GM19043 (cell line): ENCODE results near the gene FTSJ1.

Experiments used
- ATAC-seq: cut with Tn5 transposase; IDR thresholded peaks from one replicate; pipeline ENCODE4 v1.9.1; 2021; ENCODE audit warnings: low read depth; ENCODE audit not compliant: unreplicated experiment

The FTSJ1 gene

DNA sequence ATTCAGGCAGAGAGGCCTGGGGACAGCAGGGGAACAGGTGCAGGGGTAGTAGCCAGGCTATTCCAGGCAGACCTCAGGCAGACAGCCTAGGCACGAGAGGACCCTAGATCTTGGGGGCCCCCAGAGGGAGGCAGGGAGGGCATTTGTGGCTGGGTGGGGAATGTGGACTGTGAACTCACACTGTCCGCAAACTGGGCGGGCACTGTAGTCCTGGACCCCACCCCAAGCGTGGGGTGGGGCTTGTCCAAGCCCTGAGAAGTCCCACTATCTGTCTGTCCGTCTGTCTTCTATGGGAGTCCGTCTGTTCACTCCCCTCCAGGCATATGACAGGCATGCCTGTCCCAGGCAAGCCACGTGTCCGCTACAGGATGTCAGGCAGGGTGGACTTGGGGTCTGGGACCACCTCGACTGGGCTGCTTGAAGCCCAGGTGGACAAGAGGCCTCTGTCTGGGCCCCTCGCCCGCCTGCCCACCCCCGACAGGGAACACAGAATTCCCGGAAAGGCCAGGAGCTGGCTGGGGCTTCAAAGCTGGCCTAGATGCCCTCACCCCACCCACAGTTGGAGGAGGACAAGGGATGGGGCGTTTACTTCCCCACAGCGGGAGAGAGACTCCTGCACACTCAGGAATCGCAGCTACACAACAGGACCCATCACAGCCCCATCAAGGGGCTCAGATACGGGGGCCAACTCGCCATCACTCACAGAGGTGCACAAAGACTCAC is 5.7 kb upstream of the FTSJ1 start, which contains the start of gene SLC38A5:
Gene SLC38A5 (minus strand): TSS at position 151 of the 723 bp plus-strand sequence. CDS start 2,336 bp downstream, outside the sequence.
- ATAC-seq = no peak

DNA sequence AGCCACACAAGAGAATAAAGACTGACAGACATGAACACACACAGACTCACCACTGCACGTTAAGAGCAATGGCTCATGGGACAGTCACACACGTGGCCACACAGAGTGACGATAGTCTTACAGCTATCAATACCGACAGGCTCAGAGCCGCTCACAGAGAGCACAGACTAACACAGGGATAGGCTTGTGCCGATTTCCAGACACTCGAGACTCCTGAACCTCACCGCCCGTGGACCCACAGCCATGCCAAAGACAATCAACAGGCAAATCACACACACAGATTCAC is 5.2 kb upstream of the FTSJ1 start:
- no peak for ATAC-seq

DNA sequence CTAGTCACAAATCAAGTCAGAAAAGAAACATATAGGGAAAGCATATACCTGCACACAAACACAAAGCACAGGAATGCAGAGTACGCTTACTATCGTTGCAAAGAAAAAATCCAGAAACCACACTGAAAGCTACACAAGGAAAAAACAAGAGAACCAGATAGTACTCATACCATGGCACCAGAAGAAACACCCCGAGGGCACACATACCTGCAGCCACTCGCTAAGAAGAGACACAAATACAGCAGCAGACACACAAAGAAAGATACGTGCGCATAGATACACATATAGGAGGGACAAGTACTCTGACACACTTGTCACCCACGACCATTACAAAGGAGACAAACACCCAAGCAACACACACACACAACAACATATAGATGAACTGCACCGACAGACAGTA is 4.5 kb upstream of the FTSJ1 start:
- ATAC-seq = no peak

DNA sequence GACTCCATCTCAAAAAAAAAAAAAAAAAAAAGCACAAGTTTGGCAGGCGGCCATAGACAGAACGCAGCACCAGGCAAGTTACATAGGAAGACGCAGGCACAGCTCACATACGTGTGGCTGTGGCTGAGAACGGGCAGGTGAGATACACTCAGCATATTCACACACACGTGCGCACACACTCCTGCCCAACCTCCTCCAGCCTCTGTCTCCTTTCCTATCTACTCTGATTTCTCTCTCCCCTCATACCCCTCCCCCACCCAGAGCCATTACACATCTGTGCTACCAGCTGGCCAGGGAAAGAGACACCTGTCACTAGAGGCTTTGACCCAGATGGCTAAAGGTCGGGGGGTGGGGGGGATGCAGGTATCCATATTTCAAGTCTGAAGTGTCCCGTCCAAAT is 3.8 kb upstream of the FTSJ1 start:
- no peak for ATAC-seq

DNA sequence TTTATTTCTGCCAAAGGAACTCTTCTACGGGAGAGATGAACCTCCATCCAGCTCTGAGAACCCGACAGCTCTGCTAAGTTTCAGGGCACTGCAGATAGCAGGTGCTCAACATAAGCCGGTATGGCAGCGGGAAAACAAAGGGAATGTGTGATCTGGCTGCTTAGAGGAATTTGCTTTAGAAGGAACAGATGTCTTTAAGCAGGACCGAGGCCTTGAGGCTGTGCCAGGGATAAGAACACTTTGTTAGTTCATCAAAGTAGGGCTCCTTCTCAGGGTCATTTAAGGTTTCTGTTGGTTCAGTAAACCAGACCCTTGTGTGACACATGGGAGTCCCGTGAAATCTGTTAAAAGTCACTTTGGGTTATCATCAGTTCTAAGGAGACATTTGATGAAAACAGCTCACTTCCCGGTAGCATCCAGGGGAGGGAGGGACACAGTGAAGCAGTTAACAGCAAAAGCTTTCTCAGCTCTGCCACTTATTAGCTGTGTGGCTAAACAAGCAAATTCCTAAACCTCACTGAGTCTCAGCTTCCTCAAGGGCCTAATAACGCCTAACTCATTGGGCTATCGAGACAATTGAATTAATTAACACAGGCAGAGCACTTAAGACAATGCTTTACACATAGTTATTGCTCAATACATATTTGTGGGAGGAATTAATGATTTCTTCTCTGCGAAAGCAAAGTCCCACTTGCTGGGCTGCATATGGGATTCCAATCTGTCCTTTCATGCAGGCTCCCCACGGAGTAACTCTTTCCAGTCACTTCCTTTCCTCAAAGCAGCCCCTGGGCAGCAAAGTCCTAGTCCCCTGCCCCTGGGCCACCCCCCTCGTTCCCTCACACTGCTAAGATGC is 2.9 kb upstream of the FTSJ1 start:
- ATAC-seq = no peak

DNA sequence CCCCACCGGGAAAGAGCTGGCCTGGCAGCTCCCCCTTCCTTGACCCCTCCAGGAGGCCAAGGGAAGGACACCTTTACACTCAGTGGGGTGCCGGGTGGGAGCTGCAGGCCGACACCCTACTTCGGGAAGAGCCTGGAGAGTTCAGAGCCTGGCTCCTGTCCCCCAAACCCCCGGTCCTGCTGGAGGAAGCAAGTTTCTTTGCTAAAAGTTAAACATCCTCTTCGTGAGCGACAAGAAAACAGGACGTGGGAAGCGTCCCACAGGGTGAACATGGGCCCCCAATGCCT is 2.4 kb upstream of the FTSJ1 start:
- ATAC-seq = no peak

DNA sequence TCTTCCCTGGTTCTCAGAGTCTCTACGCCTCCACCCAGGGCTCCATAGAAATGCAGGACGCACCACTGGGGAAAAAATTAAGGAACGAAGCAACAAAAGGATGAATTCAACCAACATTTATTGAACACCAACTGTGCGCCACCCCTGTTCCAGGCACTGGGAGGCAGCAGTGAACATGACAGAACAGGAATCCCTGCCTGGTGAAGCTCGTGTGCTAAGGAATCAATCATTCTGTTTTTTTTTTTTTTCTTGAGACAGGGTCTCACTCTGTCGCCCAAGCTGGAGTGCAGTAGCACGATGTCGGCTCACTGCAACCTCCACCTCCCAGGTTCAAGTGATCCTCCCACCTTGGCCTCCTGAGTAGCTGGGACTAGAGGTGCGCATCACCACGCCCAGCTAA is 1.9 kb upstream of the FTSJ1 start:
- ATAC-seq = no peak

DNA sequence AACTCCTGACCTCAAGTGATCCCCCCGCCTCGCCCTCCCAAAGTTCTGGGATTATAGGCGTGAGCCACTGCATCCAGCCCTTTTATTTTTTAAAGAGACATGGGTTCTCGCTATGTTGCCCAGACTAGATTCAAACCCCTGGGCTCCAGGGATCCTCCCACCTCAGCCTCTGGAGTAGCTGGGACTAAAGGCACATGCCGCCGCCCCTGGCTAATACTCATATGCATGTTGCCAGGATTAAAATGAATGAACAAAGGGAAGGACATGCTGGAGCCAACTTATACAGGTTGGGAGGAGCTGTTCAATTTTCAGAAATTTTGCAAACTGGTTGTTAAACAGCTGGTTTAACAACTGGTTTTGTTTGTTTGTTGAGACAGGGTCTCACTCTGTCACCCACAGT is 1.4 kb upstream of the FTSJ1 start:
- no peak for ATAC-seq

DNA sequence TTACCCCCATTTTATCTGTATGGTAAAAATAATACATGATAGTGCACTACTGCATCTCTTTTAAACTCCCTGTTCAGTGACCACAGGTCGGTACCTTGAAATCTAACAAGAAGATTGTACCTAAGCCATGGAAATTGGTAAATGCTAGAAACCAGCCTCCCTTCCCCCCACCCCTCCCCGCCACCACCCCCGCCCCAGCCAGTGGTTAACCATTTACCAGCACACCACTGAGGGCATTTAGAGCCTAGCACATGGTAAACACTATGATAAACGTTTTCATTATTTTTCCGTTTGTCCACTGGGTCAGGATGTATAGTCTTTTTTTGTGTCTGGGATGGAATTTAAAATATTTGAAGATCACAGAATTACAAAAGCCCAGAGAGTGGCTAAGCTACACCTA is 703 bp upstream of the FTSJ1 start:
- no peak for ATAC-seq

DNA sequence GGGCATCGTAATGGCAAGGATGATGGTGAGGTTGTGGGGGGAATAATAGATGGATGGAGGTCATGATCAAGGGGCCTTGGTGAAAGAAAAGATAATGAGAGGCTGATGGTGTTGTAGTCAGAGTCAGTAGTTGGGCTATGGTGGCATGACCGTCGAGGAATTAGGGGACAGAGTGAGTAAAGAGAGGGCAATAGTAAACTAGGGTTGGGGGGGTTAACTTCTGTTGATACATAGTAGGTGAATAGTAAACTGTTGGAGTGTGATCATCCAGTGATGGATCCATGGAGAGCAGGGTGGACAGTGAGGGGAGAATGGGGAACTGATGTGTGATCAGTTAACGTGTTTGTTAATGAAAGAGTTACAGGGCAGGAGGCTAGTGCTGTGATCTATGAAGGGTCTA is 920 bp downstream of the FTSJ1 start:
- ATAC-seq = no peak

DNA sequence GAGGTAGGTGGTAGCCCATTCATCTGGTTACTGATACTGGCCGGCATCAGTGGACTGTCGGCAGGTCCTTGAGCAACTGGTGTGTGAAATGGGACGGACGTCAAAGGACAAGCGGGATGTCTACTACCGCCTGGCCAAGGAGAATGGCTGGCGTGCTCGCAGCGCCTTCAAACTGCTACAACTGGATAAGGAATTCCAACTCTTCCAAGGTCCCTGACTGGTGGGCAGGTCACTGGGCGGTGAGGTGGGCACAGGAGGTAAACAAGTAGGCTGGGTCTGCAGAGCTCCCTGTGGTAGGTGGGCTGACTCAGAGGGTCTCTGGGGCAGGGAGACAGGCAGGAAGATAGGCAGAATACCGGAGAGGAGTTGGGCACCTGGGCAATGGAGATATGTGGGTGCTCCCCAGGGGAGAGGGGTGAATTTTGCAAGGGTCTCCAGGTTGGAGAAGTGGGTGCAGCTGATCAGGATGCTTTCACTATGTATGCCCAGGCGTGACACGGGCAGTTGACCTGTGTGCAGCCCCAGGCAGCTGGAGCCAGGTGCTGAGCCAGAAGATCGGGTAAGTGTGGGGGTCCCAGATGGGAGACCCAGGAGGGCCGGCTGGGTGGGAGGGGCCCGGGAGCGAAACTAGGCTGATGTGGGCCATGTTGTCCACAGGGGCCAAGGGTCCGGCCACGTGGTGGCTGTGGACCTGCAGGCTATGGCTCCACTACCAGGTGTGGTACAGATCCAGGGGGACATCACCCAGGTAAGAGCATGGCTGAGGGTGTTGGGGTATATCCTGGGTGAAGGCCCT is 2.2 kb downstream of the FTSJ1 start:
- ATAC-seq = no peak

DNA sequence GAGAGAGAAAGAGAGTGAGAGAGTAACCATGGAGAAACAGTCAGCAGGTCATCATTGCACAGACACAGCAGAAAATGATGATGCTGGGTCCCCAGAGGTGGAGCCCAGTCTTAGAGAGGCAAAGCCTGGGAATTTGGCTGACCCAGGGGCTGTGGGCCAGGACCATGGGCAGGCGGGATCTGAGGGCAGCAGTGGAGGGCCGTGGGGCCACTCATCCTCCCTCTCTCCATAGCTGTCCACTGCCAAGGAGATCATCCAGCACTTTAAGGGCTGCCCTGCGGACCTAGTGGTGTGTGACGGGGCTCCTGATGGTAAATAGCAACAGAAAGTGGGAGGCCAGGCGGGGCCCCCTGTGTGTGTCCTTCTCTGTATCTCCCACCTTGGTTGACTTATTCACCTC is 2.8 kb downstream of the FTSJ1 start:
- no peak for ATAC-seq

DNA sequence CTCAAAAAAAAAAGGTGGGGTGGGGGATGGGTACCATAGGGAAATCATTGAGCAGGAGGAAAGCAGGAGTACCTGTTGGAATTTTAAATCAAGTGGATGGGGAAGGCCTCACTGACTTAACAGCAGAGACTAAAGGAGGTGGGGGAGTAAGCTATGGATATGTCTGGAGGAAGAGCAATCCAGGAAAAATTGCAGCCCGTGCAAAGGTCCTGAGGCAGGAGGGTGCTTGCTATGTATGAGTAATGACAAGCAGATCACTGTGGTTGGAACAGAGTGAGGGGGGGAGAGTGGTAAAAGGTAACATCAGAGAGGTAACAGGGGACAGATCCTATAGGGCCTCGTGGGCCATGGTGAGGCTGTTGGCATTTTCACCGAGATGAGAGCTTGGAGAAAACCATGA is 4.1 kb downstream of the FTSJ1 start:
- no peak for ATAC-seq

DNA sequence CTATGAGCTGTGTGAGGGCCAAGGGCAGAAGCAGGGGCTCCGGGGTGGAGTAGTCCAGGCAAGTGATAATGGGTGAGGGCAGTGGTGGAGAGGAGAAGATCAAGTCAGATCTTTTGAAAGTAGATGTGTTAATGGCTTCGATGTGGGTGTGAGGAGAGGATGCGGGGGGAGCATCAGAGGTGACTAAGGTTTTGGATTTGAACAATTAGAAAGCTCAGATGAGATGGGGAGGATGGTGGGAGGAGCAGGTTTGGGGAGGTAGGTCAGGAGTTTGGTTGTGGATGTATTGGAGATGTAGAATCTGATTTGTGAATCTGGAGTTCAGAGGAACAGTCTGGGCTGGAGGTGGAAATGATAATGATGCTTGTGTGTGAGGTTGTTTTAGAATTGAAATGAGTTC is 4.6 kb downstream of the FTSJ1 start:
- ATAC-seq = no peak

DNA sequence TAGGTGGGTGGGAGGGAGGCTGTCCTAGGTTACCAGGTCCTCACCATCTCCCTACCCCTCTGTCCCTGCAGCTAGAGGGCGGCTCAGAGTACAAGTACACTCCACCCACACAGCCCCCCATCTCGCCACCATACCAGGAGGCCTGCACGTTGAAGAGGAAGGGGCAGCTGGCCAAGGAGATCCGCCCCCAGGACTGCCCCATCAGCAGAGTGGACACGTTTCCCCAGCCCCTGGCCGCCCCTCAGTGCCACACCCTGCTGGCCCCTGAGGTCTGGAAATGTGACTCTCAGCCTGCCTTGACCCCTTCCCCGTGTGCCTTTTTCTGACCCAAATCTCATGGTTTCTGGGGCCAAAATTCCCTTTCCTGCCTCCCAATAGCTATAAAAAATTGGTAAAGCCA is 6.5 kb downstream of the FTSJ1 start:
- no peak for ATAC-seq

DNA sequence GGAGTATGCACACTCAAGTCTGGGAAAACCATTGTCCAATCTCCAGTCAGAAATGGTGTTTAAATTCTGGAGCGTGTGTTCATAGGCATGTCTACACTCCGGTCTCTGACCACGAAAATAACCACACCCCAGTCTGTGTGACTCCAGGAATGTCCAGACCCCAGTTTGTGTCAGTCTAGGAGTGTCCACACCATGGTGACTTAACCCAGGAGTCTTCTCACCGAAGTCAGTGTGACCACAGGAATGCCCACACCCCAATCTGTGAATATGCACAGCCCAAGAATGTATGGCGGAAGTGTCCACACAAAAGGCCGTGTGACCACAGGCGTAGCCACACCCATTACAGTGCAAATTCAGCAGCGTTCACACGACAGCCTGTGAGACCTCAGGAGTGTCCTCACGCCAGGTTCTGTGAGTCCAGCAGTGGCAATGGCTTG is 11.4 kb downstream of the FTSJ1 start:
- ATAC-seq = no peak

DNA sequence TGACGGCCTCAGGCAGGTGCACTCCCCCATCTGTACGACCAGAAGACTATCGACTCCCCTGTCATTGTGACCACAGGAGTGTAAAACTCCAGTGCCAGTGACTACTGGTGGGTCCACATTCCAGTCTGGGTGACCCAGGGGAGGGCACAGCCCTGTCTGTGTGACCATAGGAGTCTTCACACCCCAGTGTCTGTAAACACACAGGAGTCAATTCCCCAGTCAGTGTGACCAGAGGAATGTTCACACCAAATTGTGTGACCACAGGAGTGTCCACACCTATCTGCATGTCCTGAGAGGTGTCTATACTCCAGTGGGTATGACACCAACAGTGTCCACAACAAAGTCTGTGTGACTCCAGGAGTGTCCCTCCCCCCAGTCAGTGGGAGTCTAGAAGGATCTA is 12.0 kb downstream of the FTSJ1 start:
- no peak for ATAC-seq

DNA sequence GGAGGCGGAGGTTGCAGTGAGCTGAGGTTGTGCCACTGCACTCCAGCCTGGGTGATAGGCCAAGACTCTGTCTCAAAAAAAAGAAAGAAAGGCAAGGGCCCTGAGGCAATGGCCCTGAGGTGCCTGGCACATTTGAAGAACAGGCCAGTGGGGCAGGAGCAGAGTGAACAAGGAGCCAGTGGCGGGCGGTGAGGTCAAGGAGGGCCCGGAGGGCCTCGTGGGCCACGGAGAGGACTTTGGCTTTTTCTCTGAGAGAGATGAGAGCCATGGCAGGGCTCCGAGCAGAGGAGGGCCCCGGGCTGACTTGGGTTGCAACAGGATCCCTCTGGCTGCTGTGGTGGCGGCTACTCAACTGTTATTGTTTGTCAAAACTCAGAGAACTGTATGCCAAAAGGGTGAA is 13.3 kb downstream of the FTSJ1 start:
- no peak for ATAC-seq

DNA sequence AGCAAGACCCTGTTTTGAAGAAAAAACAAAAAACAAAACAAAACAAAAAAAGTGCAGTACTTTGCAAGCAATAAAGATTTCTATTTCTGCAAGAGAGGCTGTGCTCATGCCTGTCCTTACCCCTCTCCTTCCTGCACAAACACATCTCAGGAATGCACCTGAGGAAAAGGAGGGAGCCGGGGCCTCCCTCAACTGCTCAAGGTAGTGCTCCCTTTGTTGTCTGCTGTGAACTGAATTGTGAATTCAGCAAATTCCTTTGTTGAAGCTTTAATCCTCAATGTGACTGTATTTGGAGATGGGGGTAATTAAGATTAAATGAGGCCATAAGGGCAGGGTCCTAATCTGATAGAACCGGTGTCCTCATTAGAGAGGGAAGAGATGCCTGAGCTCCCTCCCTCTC is 13.9 kb downstream of the FTSJ1 start:
- ATAC-seq = no peak

DNA sequence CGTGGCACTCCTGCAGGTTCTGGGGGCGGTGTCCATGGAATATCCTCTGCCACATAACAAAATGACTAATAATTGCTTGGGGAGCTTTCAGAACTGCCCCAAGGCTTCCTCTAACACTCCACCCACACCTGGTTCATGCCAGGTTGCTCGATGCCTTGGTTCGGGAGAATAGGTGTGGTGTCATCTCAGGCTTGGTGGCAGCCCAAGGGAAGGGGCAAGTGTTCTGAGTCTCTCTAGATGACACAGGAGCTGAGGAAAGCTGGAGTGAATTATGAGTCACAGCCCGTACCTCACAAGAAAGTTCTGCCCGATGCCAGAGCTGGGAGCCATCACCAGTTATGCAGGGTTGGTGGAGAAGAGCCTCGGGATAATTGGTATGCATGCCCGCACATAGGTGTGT is 14.7 kb downstream of the FTSJ1 start:
- ATAC-seq = no peak

DNA sequence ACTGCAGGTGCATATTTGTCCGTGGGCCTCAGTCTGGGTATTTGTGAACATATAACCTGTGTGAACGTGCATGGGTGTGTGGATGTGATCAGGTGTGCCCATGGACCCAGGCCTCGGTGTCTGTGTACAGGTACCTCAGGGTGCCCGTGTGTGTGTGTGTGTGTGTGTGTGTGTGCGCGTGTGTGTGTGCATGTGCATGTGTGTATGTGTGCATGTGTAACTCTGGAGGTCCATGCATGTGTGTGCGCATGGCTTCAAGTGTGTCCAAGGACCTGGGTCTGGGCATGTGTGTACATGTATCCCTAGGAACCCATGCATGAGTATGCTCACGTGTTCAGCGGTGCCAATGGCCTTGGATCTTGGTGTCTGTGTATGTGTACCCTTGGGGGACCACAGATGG is 15.8 kb downstream of the FTSJ1 start:
- ATAC-seq = no peak
